Esophagus muscularis mucosa (tissue), 4 donors: Measurements from ENCODE around the gene TOMM6.

Experiments
- CTCF ChIP-seq, 3 experiments: fragments of 200-600 bp in 2 of 3; fragments of 450-650 bp in 1 of 3; sonication (generic) in 2 of 3; IDR thresholded peaks; one replicate each; pipeline ENCODE4 v1.5.1; 2017 to 2019; ENCODE audit warnings: antibody characterized with exemption in 3 of 3, mild to moderate bottlenecking in 2 of 3, moderate library complexity in 1 of 3
- EP300 ChIP-seq: sonication (generic); formaldehyde crosslinking; IDR thresholded peaks from one replicate; pipeline ENCODE4 v1.6.1; 2017; ENCODE audit warnings: antibody characterized with exemption
- POLR2A ChIP-seq: fragments of 450-650 bp; IDR thresholded peaks from one replicate; pipeline ENCODE4 v1.6.1; 2017; ENCODE audit warnings: antibody characterized with exemption, moderate library complexity, mild to moderate bottlenecking, low read depth

DNA sequence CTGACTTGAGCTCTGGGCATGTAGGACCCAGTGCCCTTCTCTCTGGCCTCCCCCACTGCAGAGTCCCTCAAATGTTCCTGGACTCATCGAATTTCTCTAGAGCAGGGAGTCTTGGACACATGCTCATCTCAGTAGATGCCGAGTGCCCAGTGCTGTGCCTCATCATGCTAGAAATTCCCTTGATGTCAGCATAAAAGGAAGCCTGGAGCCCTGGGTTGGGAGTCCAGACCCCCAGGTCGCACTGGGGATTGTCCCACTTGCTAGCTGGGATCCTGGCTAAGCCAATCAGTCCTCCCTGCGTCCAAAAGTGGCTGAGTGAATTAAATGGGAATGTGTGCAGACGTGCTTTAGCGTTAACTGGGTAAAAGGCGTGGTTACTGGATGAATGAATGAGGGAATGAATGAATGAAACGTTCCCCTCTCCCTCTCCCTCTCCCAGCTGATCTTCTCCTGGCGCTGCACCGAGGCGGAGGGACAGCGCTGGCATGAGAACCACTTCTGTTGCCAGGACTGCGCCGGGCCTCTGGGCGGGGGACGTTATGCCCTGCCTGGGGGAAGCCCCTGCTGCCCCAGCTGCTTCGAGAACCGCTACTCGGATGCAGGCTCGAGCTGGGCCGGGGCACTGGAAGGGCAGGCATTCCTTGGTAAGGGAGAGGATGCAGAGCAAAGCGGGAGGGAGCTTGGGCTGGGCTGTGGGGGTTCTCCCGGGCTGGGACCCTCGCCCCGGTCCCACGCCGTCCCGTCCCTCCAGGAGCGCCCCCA is 1.6 kb upstream of the TOMM6 start:
- TF ChIP-seq CTCF (IDR thresholded peaks at IDR 0.05) (no peak), POLR2A (no peak), EP300 (no peak)
